Measurements from ENCODE around the gene JKAMP. TPM values are rescaled to one million over a fixed set of nuclear protein-coding genes. Genes with fewer than 3 reads are reported as not detected.

Gene JKAMP
- total RNA-seq, 1 donor from 2014 or later: 34.4 TPM

DNA sequence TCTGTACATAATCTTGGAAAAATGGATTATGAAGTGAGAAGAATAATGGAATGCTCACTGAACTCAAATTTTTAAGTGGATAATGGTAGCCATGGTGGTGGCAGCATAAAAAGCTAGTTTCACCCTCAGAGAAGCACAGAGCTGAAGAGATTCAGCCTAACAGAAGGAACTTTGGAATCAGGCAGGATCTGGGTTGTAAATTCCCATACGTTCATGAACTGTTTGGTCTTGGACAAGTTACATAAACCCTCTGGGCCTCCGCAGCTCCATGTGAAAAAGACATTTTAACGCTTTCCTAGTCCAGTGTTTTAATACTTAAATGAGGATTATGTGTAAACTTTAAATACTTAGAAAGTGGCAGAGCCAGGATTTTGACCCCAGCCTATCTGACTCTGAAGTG is 26.6 kb downstream of the JKAMP start:
- TF ChIP-seq, protein P1, sequence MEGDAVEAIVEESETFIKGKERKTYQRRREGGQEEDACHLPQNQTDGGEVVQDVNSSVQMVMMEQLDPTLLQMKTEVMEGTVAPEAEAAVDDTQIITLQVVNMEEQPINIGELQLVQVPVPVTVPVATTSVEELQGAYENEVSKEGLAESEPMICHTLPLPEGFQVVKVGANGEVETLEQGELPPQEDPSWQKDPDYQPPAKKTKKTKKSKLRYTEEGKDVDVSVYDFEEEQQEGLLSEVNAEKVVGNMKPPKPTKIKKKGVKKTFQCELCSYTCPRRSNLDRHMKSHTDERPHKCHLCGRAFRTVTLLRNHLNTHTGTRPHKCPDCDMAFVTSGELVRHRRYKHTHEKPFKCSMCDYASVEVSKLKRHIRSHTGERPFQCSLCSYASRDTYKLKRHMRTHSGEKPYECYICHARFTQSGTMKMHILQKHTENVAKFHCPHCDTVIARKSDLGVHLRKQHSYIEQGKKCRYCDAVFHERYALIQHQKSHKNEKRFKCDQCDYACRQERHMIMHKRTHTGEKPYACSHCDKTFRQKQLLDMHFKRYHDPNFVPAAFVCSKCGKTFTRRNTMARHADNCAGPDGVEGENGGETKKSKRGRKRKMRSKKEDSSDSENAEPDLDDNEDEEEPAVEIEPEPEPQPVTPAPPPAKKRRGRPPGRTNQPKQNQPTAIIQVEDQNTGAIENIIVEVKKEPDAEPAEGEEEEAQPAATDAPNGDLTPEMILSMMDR (IDR thresholded peaks at IDR 0.05): no peak
- H3K27me3 ChIP-seq: no peaks in the 10 kb centered on the region
- DNase-seq: no peak

DNA sequence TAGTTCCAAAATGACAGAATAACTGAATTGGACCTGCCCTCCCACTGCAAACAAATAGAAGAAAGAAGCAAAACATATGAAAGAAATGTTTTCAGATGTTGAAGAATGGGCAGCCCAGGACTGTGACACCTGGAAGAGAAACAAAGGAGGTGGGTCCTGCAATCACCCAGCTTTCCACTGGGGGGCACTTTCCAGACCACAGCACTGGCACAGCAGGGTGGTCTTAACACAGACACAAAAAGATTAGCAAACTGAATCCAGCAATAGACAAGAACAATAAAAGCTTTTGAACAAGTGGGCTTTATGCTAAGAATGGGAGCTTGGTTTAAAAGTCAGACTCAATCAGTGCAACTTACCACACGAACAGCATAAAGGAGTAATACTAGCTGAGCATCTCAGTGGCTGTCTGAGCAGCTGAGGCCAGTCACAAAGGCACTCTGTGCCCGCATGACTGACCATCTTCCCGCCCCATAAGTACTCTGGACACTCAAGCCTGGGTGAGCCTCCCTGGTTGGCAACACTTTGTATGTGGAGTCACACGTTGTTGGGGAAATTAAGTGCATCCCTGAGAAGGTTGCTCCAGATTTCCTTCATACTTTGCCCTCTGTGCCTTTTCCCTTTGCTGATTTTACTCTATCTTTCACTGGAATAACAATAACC is 27.7 kb downstream of the JKAMP start:
- intact Hi-C loops (cut with DNase I): no loop called here
- Histone ChIP-seq H3K4me3 (no peak overlapping the region), H3K4me1 (no peaks in the 10 kb centered on the region), H3K9me3 (no peaks in the 10 kb centered on the region), H3K27ac (no peak overlapping the region), H3K36me3 (no peaks in the 10 kb centered on the region), H3K27me3 (no peaks in the 10 kb centered on the region)
- ATAC-seq: no peak
- TF ChIP-seq, protein P1 (IDR thresholded peaks at IDR 0.05): peak; percentile 20
- no peak for DNase-seq

More for the DNA sequence above, 26.6 kb downstream of the JKAMP start:
- no peak for ATAC-seq
- Histone ChIP-seq H3K4me3 (no peak overlapping the region), H3K36me3 (no peaks in the 10 kb centered on the region), H3K27ac (no peak overlapping the region), H3K4me1 (no peaks in the 10 kb centered on the region), H3K9me3 (no peaks in the 10 kb centered on the region)
- intact Hi-C loops (cut with DNase I): no loop called here

DNA sequence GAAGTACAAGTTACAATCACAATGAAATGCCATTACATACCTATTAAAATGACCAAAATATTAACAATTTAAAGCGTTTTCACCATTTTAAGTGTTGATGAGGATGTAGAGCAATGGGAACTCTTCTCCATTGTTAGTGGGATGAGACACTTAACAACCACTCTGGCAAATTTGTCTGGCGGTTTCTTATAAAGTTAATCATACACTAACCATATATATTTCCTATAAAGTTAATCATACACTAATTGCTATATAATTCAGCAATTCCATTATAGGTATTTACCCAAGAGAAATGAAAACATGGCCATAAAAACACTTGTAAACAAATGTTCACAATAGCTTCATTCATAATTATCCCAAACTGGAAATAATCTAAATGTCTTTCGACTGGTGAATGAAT is 35.9 kb downstream of the JKAMP start:
- Histone ChIP-seq H3K36me3 (no peaks in the 10 kb centered on the region), H3K4me1 (no peaks in the 10 kb centered on the region), H3K27me3 (no peaks in the 10 kb centered on the region), H3K9me3 (no peaks in the 10 kb centered on the region), H3K4me3 (no peak overlapping the region), H3K27ac (no peak overlapping the region)
- no peak for ATAC-seq
- TF ChIP-seq, protein P1 (IDR thresholded peaks at IDR 0.05): no peak
- DNase-seq: no peak
- intact Hi-C loops (cut with DNase I): no loop called here

DNA sequence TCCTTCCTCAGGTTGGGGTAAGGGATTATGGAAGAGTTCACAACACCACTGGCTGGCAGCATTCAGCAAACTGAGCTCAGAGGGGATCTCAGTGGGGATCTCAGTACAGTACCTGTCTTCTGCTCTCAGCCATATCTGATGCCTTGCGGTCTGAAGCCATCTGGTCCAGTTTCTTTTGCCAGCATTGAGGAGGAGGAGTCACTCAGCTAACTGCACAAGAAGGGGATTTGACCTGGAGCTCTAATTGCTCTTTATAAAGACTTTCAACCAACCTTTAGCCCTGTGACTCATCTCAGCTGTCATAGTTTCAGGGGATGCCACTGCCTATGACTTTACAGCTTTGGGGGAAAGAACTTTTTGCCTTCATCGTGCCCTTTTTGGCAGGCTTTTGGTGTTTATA is 44.9 kb downstream of the JKAMP start:
- H3K27me3 ChIP-seq: no peaks in the 10 kb centered on the region
- no peak overlapping the region for H3K4me3 ChIP-seq
- no peaks in the 10 kb centered on the region for H3K4me1 ChIP-seq
- DNase-seq: no peak
- ATAC-seq: no peak
- intact Hi-C loops (cut with DNase I): no loop called here
- TF ChIP-seq, protein P1 (IDR thresholded peaks at IDR 0.05): no peak
- H3K9me3 ChIP-seq: no peaks in the 10 kb centered on the region
- no peaks in the 10 kb centered on the region for H3K36me3 ChIP-seq
- no peak overlapping the region for H3K27ac ChIP-seq

DNA sequence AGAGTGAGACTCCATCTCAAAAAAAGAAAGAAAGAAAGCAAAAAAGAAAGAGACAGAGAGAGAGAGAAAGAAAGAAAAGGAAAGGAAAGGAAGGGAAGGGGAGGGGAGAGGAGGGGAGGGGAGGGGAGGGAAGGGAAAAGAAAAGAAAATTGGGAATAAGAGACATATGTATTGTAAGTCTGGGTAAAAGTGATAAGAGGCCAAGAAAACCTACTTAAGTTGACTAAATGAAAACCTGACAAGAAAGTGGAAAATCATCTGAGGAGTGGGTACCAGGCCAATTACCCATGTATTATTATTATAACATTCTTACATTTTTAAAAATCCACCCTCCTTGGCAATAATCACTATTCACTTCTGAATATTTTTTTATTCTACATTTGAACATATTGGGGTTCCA is 46.0 kb downstream of the JKAMP start:
- Histone ChIP-seq H3K4me3 (no peak overlapping the region), H3K27me3 (no peaks in the 10 kb centered on the region), H3K9me3 (no peaks in the 10 kb centered on the region), H3K36me3 (no peaks in the 10 kb centered on the region), H3K4me1 (no peaks in the 10 kb centered on the region), H3K27ac (no peak overlapping the region)
- intact Hi-C loops (cut with DNase I): no loop called here
- TF ChIP-seq, protein P1 (IDR thresholded peaks at IDR 0.05): no peak
- DNase-seq: no peak
- ATAC-seq: no peak

DNA sequence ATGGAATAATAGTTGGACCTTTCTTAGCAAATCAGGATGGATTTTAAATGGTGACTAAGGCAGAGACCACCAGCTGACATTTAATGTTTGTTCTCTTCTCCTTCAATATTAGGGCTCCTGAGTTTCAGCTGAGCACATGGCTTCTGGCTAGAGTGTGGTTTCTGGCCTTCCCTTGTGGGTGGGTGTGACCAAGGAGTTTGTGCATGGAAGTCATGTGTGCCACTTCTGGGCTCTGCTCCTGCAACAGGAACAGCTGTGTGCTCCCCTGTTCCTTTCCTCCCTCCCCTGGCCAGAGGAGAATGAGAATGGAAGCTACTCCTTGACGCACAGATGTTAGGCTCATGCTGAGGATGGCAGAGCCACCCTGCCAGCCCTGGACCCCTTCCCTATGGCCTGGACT is 48.1 kb downstream of the JKAMP start:
- intact Hi-C loops (cut with DNase I): no loop called here
- no peaks in the 10 kb centered on the region for H3K9me3 ChIP-seq
- no peak overlapping the region for H3K4me3 ChIP-seq
- ATAC-seq (no peak), DNase-seq (no peak)
- H3K4me1 ChIP-seq: no peaks in the 10 kb centered on the region
- H3K36me3 ChIP-seq: no peaks in the 10 kb centered on the region
- H3K27ac ChIP-seq: no peak overlapping the region
- H3K27me3 ChIP-seq: no peaks in the 10 kb centered on the region
- TF ChIP-seq, protein P1 (IDR thresholded peaks at IDR 0.05): no peak
